ENCODE data around the gene APOC4. TPM values are rescaled to one million over a fixed set of nuclear protein-coding genes. Genes with fewer than 3 reads are reported as not detected.

The APOC4 gene
- total RNA-seq, 1 experiment from 2014 or later: not detected

DNA sequence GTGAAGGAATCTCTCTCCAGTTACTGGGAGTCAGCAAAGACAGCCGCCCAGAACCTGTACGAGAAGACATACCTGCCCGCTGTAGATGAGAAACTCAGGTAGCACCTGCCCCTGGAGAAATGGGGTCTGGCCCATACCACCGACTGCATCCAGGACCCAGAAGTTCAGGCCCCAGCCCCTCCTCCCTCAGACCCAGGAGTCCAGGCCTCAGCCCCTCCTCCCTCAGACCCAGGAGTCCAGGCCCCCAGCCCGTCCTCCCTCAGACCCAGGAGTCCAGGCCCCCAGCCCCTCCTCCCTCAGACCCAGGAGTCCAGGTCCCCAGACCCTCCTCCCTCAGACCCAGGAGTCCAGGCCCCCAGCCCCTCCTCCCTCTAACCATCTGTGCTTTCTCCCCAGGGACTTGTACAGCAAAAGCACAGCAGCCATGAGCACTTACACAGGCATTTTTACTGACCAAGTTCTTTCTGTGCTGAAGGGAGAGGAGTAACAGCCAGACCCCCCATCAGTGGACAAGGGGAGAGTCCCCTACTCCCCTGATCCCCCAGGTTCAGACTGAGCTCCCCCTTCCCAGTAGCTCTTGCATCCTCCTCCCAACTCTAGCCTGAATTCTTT lies 6.8 kb downstream of the APOC4 start:
- intact Hi-C loops (cut with micrococcal nuclease; ENCODE audit: unreplicated experiment) (no loop called here), in situ Hi-C loops (cut with HindIII; ENCODE audit: low pct_unique_long_range_greater_than_20kb, low sequenced_read_pairs) (no loop called here)
- TF ChIP-seq TCF7L2 (IDR thresholded peaks at IDR 0.05; ENCODE audit: low read depth, low read length) (no peak), SIN3A (IDR thresholded peaks at IDR 0.05; ENCODE audit: borderline replicate concordance, insufficient read depth, low read depth, low read length) (no peak), CTCF (IDR thresholded peaks at IDR 0.05) (no peak), POLR2AphosphoS5 (IDR thresholded peaks at IDR 0.05; ENCODE audit: low read depth, low read length) (no peak)
- TF ChIP-seq, protein P1, sequence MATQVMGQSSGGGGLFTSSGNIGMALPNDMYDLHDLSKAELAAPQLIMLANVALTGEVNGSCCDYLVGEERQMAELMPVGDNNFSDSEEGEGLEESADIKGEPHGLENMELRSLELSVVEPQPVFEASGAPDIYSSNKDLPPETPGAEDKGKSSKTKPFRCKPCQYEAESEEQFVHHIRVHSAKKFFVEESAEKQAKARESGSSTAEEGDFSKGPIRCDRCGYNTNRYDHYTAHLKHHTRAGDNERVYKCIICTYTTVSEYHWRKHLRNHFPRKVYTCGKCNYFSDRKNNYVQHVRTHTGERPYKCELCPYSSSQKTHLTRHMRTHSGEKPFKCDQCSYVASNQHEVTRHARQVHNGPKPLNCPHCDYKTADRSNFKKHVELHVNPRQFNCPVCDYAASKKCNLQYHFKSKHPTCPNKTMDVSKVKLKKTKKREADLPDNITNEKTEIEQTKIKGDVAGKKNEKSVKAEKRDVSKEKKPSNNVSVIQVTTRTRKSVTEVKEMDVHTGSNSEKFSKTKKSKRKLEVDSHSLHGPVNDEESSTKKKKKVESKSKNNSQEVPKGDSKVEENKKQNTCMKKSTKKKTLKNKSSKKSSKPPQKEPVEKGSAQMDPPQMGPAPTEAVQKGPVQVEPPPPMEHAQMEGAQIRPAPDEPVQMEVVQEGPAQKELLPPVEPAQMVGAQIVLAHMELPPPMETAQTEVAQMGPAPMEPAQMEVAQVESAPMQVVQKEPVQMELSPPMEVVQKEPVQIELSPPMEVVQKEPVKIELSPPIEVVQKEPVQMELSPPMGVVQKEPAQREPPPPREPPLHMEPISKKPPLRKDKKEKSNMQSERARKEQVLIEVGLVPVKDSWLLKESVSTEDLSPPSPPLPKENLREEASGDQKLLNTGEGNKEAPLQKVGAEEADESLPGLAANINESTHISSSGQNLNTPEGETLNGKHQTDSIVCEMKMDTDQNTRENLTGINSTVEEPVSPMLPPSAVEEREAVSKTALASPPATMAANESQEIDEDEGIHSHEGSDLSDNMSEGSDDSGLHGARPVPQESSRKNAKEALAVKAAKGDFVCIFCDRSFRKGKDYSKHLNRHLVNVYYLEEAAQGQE (IDR thresholded peaks at IDR 0.05; ENCODE audit: insufficient read depth in 1 of 2, low read depth in 2 of 2, low read length in 1 of 2): no peak
- H3K27me3 ChIP-seq (ENCODE audit: control insufficient read depth, insufficient read depth, low read length): no peaks in the 10 kb centered on the region
- no peak for ATAC-seq
- H3K9me3 ChIP-seq (ENCODE audit: control insufficient read depth, insufficient read depth, low read depth, low read length): no peaks in the 10 kb centered on the region
- DNase-seq (ENCODE audit: low read depth, low spot score): no peak
- CTCF ChIA-PET: no interaction called here
- 0 out of 2 replicates have a peak, but pooled peaks cover 3% of the 10 kb centered on the region for H3K4me1 ChIP-seq (ENCODE audit: control insufficient read depth, insufficient read depth, low read length)
- no peaks in the 10 kb centered on the region for H3K36me3 ChIP-seq (ENCODE audit: control insufficient read depth, insufficient read depth, low read length)
- BruUV-seq (replicated peaks): no TSS peak
- no peak overlapping the region for H3K27ac ChIP-seq (ENCODE audit: low read length)
- POLR2A ChIA-PET: no interaction called here
- H3K4me3 ChIP-seq (ENCODE audit: low read depth in 2 of 2, low read length in 2 of 2): no peak overlapping the region

- POLR2A ChIA-PET: no interaction called here
Measured at GRCh38 chr19:44949550-44949949, 7.5 kb downstream of the APOC4 start.

More at GRCh38 chr19:44949550-44949949, 7.5 kb downstream of the APOC4 start:
- ATAC-seq: no peak
- in situ Hi-C loops (cut with HindIII; ENCODE audit: low pct_unique_long_range_greater_than_20kb, low sequenced_read_pairs) (no loop called here), intact Hi-C loops (cut with micrococcal nuclease; ENCODE audit: unreplicated experiment) (no loop called here)
- TF ChIP-seq POLR2AphosphoS5 (IDR thresholded peaks at IDR 0.05; ENCODE audit: low read depth, low read length) (no peak), CTCF (IDR thresholded peaks at IDR 0.05) (no peak), TCF7L2 (IDR thresholded peaks at IDR 0.05; ENCODE audit: low read depth, low read length) (no peak), SIN3A (IDR thresholded peaks at IDR 0.05; ENCODE audit: borderline replicate concordance, insufficient read depth, low read depth, low read length) (no peak)
- TF ChIP-seq, protein P1 (IDR thresholded peaks at IDR 0.05; ENCODE audit: insufficient read depth in 1 of 2, low read depth in 2 of 2, low read length in 1 of 2): no peak
- CTCF ChIA-PET: no interaction called here
- DNase-seq (ENCODE audit: low read depth, low spot score): no peak
- Histone ChIP-seq H3K36me3 (ENCODE audit: control insufficient read depth, insufficient read depth, low read length) (no peaks in the 10 kb centered on the region), H3K27me3 (ENCODE audit: control insufficient read depth, insufficient read depth, low read length) (no peaks in the 10 kb centered on the region), H3K4me3 (ENCODE audit: low read depth in 2 of 2, low read length in 2 of 2) (no peak overlapping the region), H3K4me1 (ENCODE audit: control insufficient read depth, insufficient read depth, low read length) (0 out of 2 replicates have a peak, but pooled peaks cover 3% of the 10 kb centered on the region), H3K27ac (ENCODE audit: low read length) (no peak overlapping the region), H3K9me3 (ENCODE audit: control insufficient read depth, insufficient read depth, low read depth, low read length) (no peaks in the 10 kb centered on the region)
- BruUV-seq (replicated peaks): no TSS peak

All from Panc1 (cell line).